Naive thymus-derived CD8-positive, alpha-beta T cell (primary cell): ENCODE results near the gene SMAD3. TPM values are rescaled to one million over a fixed set of nuclear protein-coding genes. Genes with fewer than 3 reads are reported as not detected.
A peak's percentile ranks its signal among the peaks of the same experiment; 100 is the strongest.

Experiments used
- ATAC-seq, 2 donors: fragments of 150-1000 bp; cut with Tn5 transposase in 1 of 2; sonication (Bioruptor Pico), chemical (Tn5 transposase) in 1 of 2; 1 replicate in 1 of 2; 2 replicates in 1 of 2; pipeline ENCODE4 v1.10.0; 2021; ENCODE audit warnings: mild to moderate bottlenecking in 2 of 2, moderate library complexity in 2 of 2
- POLR2A ChIA-PET: fragments of 350-600 bp; sonication (Branson Sonifier 250); formaldehyde crosslinking; loops from one replicate; lab custom pipeline; 2021; ENCODE audit warnings: antibody characterized with exemption; lab: Charles Lee
- DNase-seq, 10 donors: peaks; one replicate each; pipeline versions ENCODE4 v3.0.0 to v3.0.0-alpha.2; 2020 to 2022
- H3K27ac Mint-ChIP-seq, 10 donors: one replicate each; pipeline ENCODE4 v1.8.0; 2020 to 2022; ENCODE audit warnings: mild to moderate bottlenecking in 10 of 10, mixed read lengths in 10 of 10, moderate library complexity in 4 of 10, inconsistent platforms in 1 of 10
- H3K27me3 Mint-ChIP-seq, 5 donors: one replicate each; pipeline ENCODE4 v1.8.0; 2021 to 2022; ENCODE audit warnings: mixed read lengths in 5 of 5
- H3K36me3 Mint-ChIP-seq, 3 donors: one replicate each; pipeline ENCODE4 v1.8.0; 2020 to 2022; ENCODE audit warnings: mixed read lengths in 3 of 3, mild to moderate bottlenecking in 2 of 3, inconsistent platforms in 1 of 3
- H3K4me1 Mint-ChIP-seq, 4 donors: one replicate each; pipeline ENCODE4 v1.8.0; 2021 to 2022; ENCODE audit warnings: mixed read lengths in 4 of 4
- H3K4me3 Mint-ChIP-seq, 10 donors: one replicate each; pipeline ENCODE4 v1.8.0; 2020 to 2022; ENCODE audit warnings: mild to moderate bottlenecking in 10 of 10, mixed read lengths in 10 of 10, moderate library complexity in 6 of 10, inconsistent platforms in 1 of 10
- H3K9me3 Mint-ChIP-seq, 9 donors: one replicate each; pipeline ENCODE4 v1.8.0; 2020 to 2022; ENCODE audit warnings: mixed read lengths in 9 of 9, mild to moderate bottlenecking in 3 of 9, inconsistent platforms in 1 of 9, moderate library complexity in 1 of 9
- polyA plus RNA-seq, 3 donors: library from polyadenylated mRNA; unstranded; fragments of 300-500 nt; fragmentation: Illumina TruSeq; gene quantifications; one replicate each; pipeline ENCODE4 v1.2.3, GENCODE V29; 2021
- total RNA-seq, 8 experiments: library from RNA in 2 of 8; stranded (reverse) in 2 of 8; gene quantifications; one replicate each; pipeline ENCODE4 v1.2.3 and lab custom pipeline; 2021 to 2026

SMAD3 gene
- total and polyA plus RNA-seq, 5 experiments from 2014 or later, result 0.57 to 55.4 (median 4.2) TPM

DNA sequence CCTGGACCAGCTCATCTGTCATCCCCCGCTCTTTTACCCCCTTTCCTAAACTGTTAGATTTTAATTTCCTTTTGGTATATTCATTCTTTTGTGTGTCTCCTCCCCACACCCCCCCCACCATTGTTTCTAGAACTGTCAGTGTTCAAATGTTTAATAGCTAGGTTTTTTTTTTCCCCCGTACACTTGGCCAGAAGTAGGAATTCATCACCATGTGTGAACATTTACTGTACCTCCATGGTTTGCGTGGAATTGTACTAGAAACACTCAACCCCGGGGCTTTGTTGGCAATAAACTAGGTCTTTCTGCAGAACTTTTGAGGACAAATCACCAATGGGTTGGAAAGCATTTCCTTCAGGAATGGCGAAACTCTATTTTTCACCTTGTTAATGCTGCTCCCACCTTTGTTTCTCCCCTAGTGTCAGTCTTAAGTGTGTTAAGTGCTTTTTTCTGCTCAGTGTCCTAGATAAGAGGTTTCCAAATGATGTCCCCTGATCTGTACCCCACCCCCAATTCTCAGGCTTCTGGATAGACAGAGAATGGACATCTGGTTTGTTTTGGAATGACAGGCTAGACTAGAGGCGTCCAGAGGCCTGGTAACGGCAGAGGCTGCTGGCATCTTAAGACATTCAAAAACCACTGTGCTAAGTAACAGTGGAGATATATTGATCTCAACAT is 76.8 kb downstream of the SMAD3 start:
- DNase-seq (no peak), ATAC-seq (no peak)
- Mint-ChIP-seq H3K9me3 (no peaks in the 10 kb centered on the region), H3K4me1 (peaks cover 19 to 96% (median 43%) of the 10 kb centered on the region in 4 donors), H3K4me3 (no peak overlapping the region), H3K27me3 (no peaks in the 10 kb centered on the region), H3K27ac (peak overlapping the region in 2 of 10 donors; percentile 35 to 57), H3K36me3 (no peaks in the 10 kb centered on the region)
- POLR2A ChIA-PET, result no interaction called here

DNA sequence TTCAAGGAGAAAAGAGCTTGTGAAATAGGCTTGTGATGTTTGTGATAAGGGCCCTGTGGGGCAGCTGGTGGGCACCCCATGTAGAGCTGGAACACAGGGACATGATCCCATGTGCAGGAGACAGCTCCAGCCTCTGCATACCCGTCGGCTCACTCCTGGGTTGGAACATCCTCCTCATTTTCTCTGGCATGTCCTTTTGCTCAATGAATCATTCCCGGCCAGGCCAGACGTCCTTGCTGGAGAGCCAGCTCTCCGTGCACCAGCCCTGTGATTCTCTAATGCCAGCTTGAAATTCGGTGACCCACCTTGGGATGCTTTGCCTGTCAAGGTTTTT is 77.3 kb downstream of the SMAD3 start:
- peaks cover 24 to 96% (median 43%) of the 10 kb centered on the region in 4 donors for H3K4me1 Mint-ChIP-seq
- POLR2A ChIA-PET, result no interaction called here
- H3K27me3 Mint-ChIP-seq, result no peaks in the 10 kb centered on the region
- H3K36me3 Mint-ChIP-seq, result no peaks in the 10 kb centered on the region
- ATAC-seq (no peak), DNase-seq (no peak)
- H3K27ac Mint-ChIP-seq, result peak overlapping the region in 1 of 10 donors; percentile 35
- H3K9me3 Mint-ChIP-seq, result no peaks in the 10 kb centered on the region
- no peak overlapping the region for H3K4me3 Mint-ChIP-seq

DNA sequence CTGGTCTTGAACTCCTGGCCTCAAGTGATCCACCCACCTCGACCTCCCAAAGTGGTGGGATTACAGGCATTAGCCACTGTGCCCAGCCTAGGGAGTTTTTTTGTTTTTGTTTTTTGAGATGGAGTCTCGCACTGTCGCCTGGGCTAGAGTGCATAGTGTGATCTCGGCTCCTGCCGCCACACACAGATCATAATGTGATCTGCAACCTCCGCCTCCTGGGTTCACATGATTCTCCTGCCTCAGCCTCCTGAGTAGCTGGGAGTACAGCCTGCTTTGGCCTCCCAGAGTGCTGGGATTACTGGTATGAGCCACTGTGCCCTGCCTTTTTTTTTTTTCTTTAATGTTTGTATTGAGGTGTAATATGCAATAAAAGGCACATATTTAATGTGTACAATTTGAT is 78.2 kb downstream of the SMAD3 start:
- H3K27ac Mint-ChIP-seq, result peak overlapping the region in 2 of 10 donors; percentile 2 to 58
- POLR2A ChIA-PET, result no interaction called here
- ATAC-seq (no peak), DNase-seq (no peak)
- H3K27me3 Mint-ChIP-seq, result no peaks in the 10 kb centered on the region
- no peaks in the 10 kb centered on the region for H3K36me3 Mint-ChIP-seq
- H3K9me3 Mint-ChIP-seq, result no peaks in the 10 kb centered on the region
- H3K4me1 Mint-ChIP-seq, result peaks cover 28 to 98% (median 45%) of the 10 kb centered on the region in 4 donors
- H3K4me3 Mint-ChIP-seq, result no peak overlapping the region

DNA sequence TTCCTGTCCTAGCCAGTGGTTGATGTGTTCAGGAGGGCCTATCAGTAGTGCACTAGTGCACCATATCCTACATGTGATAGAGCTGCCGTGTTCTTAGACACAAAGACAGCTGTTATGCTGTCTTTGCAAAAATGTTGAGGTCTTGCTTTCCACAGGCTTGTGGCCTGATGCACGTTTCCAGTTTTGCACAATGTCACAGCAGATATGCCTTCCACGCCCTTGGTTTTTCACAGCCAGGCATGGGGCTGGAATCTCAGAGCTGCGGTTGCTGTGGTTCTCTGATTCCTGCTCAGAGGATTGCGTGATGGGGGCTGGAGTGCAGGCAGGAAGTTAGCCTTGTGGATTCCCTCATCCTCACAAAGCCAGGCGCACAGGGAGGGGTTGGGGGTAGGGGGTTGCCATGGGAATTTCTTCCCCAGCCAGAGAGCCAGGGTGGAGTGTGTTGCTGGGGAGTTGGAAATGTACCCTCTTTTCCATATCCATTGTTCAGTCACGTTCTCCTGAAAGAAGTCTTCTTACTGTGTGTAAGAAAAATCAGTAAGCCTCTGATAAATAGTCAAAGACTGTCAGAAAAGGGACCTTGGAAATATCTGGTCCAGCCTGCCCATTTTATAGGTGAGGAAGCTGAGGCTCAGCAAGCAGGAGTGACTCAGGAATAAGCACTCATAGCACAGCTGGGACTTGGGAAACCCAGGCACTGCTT is 79.4 kb downstream of the SMAD3 start:
- Mint-ChIP-seq H3K4me3 (no peak overlapping the region), H3K27me3 (no peaks in the 10 kb centered on the region), H3K4me1 (peaks cover 31 to 98% (median 52%) of the 10 kb centered on the region in 4 donors), H3K27ac (peak overlapping the region in 3 of 10 donors; percentile 28 to 63 (median 32)), H3K9me3 (no peaks in the 10 kb centered on the region), H3K36me3 (no peaks in the 10 kb centered on the region)
- POLR2A ChIA-PET, result interaction anchor here (0.7 to 0.9 kb wide), 2 partner anchors 77 to 1165 kb away, joined by 3 to 4 read pairs; no protein-coding TSS in a partner anchor
- no peak for DNase-seq
- ATAC-seq, result no peak

DNA sequence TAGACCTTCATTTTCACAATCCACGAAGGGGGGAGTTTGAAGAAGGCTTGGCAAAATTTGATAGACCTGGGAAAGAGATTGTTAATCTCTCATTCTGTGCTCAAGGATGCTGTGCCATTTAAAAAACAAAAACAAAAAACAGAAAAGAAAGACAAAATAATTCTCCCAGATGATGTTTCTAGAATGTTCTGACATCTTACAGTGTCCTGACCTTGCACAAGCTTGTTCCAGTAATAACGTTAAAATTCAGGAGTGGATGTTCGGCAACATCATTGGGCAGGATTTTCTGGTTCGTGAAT is 79.9 kb downstream of the SMAD3 start:
- DNase-seq, result no peak
- H3K36me3 Mint-ChIP-seq, result no peaks in the 10 kb centered on the region
- no peaks in the 10 kb centered on the region for H3K9me3 Mint-ChIP-seq
- POLR2A ChIA-PET, result interaction anchor here (0.7 to 0.9 kb wide), 2 partner anchors 77 to 1165 kb away, joined by 3 to 4 read pairs; no protein-coding TSS in a partner anchor
- peak overlapping the region in 1 of 10 donors; percentile 22 for H3K4me3 Mint-ChIP-seq
- no peak for ATAC-seq
- peak overlapping the region in 2 of 10 donors; percentile 28 to 63 for H3K27ac Mint-ChIP-seq
- H3K4me1 Mint-ChIP-seq, result peaks cover 33 to 98% (median 55%) of the 10 kb centered on the region in 4 donors
- H3K27me3 Mint-ChIP-seq, result no peaks in the 10 kb centered on the region

DNA sequence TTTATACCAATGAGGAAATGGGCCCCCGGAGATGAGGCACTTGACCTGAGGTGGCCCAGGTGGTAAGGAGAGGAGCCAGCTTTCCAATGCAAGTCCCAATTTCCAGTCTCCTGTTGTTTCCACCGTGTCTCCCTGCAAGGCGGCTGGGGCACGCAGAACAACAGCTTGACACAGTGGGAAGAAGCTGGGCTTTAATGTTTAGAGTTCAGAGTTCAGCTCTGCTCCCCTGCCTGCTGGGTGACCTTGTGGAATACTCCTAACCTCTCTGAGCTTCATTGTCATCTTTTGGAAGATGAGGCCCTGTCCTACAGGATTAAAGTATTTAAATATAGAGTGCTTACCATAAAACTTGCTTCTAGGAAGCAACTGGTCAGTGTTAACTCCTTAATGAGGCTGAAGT is 80.3 kb downstream of the SMAD3 start:
- Mint-ChIP-seq H3K4me1 (peaks cover 34 to 98% (median 57%) of the 10 kb centered on the region in 4 donors), H3K27ac (peak overlapping the region in 2 of 10 donors; percentile 63 to 84), H3K9me3 (no peaks in the 10 kb centered on the region), H3K4me3 (peak overlapping the region in 1 of 10 donors; percentile 43), H3K27me3 (peaks cover 0 to 1% (median 0%) of the 10 kb centered on the region in 5 donors), H3K36me3 (no peaks in the 10 kb centered on the region)
- POLR2A ChIA-PET, result interaction anchor here (0.7 to 0.9 kb wide), 2 partner anchors 78 to 1166 kb away, joined by 3 to 4 read pairs; no protein-coding TSS in a partner anchor
- DNase-seq, result no peak
- ATAC-seq, result no peak

DNA sequence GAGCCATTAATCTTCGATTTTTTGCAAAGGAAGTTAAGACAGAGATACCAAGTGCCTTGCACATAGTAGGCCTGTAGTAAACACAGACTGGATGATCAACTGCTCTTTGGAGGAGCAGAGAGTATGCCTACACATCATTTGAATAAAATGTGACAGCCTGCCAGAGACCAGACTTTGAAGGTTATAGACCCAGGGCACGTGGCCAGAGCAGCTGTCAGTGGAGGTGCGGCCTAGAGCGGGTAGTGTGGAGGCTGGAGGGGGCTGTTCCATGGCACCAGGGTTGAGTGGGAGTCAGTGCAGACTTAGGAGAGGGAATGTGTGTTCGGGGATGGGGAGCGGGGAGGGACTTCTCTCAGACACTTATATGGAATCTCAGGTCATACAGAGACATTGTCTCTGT is 80.8 kb downstream of the SMAD3 start:
- Mint-ChIP-seq H3K4me3 (peak overlapping the region in 6 of 10 donors; percentile 3 to 60 (median 46)), H3K9me3 (no peaks in the 10 kb centered on the region), H3K4me1 (peaks cover 34 to 95% (median 57%) of the 10 kb centered on the region in 4 donors), H3K27ac (peak overlapping the region in 8 of 10 donors; percentile 45 to 84 (median 64)), H3K36me3 (no peaks in the 10 kb centered on the region), H3K27me3 (peaks cover 0 to 1% (median 0%) of the 10 kb centered on the region in 5 donors)
- ATAC-seq, result no peak
- POLR2A ChIA-PET, result interaction anchor here (2.0 kb wide), 1 partner anchor 12 kb away, joined by 10 read pairs; no protein-coding TSS in a partner anchor
- no peak for DNase-seq

DNA sequence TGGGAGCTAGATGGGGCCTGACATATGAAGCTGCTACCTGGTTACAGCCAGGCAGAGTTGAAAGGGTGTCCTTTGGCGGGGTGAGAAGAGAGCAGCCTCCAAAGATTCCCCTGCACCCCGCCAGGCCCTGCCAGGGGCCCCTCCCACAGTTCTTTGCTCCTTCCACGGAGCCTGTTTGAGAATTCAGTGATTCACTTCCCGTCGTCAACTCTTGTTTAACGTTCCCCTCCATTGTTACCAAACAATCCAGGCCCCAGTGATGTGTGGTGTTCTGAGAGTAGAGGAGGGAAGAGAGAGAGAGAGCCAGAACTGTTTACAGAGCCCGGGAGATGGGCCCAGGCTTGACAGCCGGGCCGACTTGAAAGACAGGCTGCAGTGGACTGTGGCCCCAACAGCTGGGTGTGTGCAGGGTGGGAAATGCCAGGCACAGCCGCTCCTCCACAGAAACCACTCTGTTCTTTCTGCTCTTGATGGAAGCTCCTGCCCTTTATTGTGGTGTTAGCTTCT is 81.5 kb downstream of the SMAD3 start:
- no peaks in the 10 kb centered on the region for H3K36me3 Mint-ChIP-seq

DNA sequence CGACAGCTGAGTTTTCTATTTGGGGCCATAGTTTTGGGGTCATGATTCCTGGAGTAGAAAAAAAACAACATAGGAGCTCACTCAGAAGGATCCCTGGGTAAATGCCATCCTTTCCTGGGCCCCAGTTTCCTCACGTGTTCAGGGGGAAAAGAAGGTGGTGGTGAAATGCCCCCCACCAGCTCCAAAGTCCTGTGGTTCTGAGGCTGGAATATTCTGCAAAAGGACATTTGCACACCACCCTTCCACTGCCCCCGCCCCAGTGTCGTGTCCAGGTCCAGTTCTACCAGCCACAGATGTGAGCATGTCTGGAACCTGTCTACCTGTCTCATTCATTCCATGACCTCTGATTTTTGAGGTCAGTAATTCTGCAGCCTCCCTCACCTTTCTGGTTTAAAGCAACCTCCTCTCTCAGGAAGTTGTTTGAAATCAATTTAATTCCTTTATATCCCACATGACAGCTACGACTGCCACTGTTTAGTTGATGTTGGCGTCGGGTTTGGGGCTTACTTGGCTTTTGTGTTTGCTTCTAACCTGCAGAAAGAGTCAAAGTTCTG is 82.1 kb downstream of the SMAD3 start:
- Mint-ChIP-seq H3K4me1 (peaks cover 33 to 93% (median 55%) of the 10 kb centered on the region in 4 donors), H3K27ac (peak overlapping the region; percentile 3 to 84 (median 48)), H3K27me3 (peaks cover 0 to 1% (median 0%) of the 10 kb centered on the region in 5 donors), H3K36me3 (no peaks in the 10 kb centered on the region), H3K9me3 (no peaks in the 10 kb centered on the region), H3K4me3 (peak overlapping the region in 9 of 10 donors; percentile 29 to 62 (median 43))
- ATAC-seq, result no peak
- DNase-seq, result no peak
- POLR2A ChIA-PET, result interaction anchor here (2.0 kb wide), 1 partner anchor 13 kb away, joined by 10 read pairs; no protein-coding TSS in a partner anchor

More for the DNA sequence above, 81.5 kb downstream of the SMAD3 start:
- peak; percentile 54 to 67 for ATAC-seq
- peaks cover 0 to 1% (median 0%) of the 10 kb centered on the region in 5 donors for H3K27me3 Mint-ChIP-seq
- no peaks in the 10 kb centered on the region for H3K9me3 Mint-ChIP-seq
- peak in 1 of 10 donors; percentile 11 for DNase-seq
- POLR2A ChIA-PET, result interaction anchor here (2.0 kb wide), 1 partner anchor 12 kb away, joined by 10 read pairs; no protein-coding TSS in a partner anchor
- H3K4me3 Mint-ChIP-seq, result peak overlapping the region in 8 of 10 donors; percentile 29 to 62 (median 44)
- peak overlapping the region in 9 of 10 donors; percentile 3 to 84 (median 53) for H3K27ac Mint-ChIP-seq
- peaks cover 34 to 93% (median 55%) of the 10 kb centered on the region in 4 donors for H3K4me1 Mint-ChIP-seq

DNA sequence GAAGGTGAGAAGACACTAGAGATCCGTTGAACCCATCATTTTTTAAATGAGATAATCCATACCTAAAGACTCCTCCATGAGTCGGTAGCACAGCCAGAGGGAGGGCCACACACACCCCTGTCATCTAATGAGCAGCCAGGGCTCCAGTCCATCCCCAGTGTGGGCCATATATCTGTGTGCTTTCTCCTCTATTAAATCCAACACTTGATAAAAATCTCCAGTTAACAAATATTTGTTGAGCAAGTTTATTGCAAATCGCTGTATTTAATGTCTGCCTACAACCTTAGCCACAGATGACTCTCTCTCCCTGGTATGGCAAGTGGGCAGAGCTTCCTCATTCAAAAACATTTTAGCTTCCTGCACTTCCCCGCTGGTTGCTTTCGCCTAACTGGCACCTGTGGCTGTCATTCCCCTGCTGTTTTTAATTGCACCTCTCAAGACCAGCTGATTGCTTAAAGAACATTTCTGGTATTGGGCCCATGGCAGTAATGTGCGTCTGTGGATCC is 82.8 kb downstream of the SMAD3 start:
- Mint-ChIP-seq H3K36me3 (no peaks in the 10 kb centered on the region), H3K9me3 (no peaks in the 10 kb centered on the region), H3K4me1 (peaks cover 32 to 90% (median 58%) of the 10 kb centered on the region in 4 donors), H3K4me3 (peak overlapping the region in 8 of 10 donors; percentile 10 to 63 (median 58)), H3K27me3 (peaks cover 0 to 1% (median 0%) of the 10 kb centered on the region in 5 donors), H3K27ac (peak overlapping the region in 8 of 10 donors; percentile 19 to 67 (median 47))
- POLR2A ChIA-PET, result interaction anchor here (0.6 to 2.0 kb wide), 3 partner anchors 14 to 27 kb away, joined by 3 to 10 read pairs (median 3); no protein-coding TSS in a partner anchor
- DNase-seq (no peak), ATAC-seq (peak; percentile 46 to 51)

DNA sequence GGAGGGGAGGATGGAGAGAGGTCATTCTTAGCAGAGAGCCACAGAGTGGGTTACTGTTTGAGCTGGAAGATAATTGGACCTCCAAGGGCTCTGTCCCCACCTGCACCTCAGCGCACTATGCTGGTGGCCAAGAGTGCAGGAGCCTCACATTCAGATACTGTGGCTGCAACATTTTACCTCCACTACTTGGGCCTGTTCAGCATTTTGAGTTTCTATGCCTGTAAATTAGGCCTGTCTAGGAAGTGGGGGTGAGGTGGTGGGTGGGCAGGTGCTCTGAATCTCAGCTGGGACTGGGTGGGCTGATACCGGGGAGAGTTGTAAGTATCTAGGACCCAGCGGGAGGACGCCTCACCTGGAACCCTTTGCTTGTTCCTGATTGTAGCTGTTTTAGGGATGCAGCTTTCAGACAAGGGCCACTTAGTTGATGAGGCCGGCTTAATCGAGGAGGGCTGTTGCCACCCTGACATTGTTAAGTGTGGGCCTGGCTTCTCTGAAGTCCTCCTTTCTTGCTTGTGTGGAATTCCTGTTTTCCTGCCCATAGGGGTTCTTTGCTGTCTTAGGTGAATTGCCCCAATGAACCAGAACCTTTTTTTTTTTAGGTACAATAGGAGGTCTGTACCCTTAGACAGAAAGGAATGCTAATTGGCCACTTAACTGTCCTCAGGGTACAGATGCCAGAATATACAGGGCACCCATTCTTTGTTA is 83.8 kb downstream of the SMAD3 start:
- peak overlapping the region in 4 of 10 donors; percentile 0 to 63 (median 55) for H3K4me3 Mint-ChIP-seq

More for the DNA sequence above, 83.8 kb downstream of the SMAD3 start:
- POLR2A ChIA-PET, result interaction anchor here (1.3 kb wide), 1 partner anchor 28 kb away, joined by 3 read pairs; no protein-coding TSS in a partner anchor
- Mint-ChIP-seq H3K4me1 (peaks cover 32 to 88% (median 58%) of the 10 kb centered on the region in 4 donors), H3K27me3 (peaks cover 0 to 1% (median 0%) of the 10 kb centered on the region in 5 donors), H3K9me3 (no peaks in the 10 kb centered on the region), H3K27ac (peak overlapping the region in 7 of 10 donors; percentile 8 to 67 (median 41)), H3K36me3 (no peaks in the 10 kb centered on the region)
- ATAC-seq (no peak), DNase-seq (no peak)
